ENCODE measurements around the gene ARL14EPL.

- no peak for TF ChIP-seq EZH2 (IDR thresholded peaks at IDR 0.05; ENCODE audit: low read depth)
- TF ChIP-seq CTCF (conservative IDR thresholded peaks at IDR 0.05) = no peak
Observed at GRCh38 chr5:115992848-115993350, 39.4 kb upstream of the ARL14EPL start.
